Psoas muscle (tissue), 8 donors: ENCODE data around the gene ITPKA. TPM values are rescaled to one million over a fixed set of nuclear protein-coding genes. Genes with fewer than 3 reads are reported as not detected.

Experiments used
- ATAC-seq, 4 donors: fragments of 200-7000 bp; cut with Tn5 transposase; one replicate each; pipeline ENCODE4 v1.9.1; 2020; ENCODE audit warnings: moderate library complexity in 3 of 4, mild to moderate bottlenecking in 2 of 4
- DNase-seq, 2 donors: peaks; one replicate each; pipeline ENCODE4 v3.0.0-alpha.2; 2020
- H3K27ac ChIP-seq: fragments of 200-600 bp; one replicate; pipeline ENCODE4 v1.8.0; 2022
- H3K27me3 ChIP-seq, 3 donors: fragments of 200-600 bp in 1 of 3; one replicate each; pipeline versions ENCODE4 v1.6.1 to v1.8.0; 2013 to 2022; ENCODE audit warnings: low read length in 2 of 3, mild to moderate bottlenecking in 2 of 3, moderate library complexity in 1 of 3; ENCODE audit not compliant: insufficient read depth in 3 of 3
- H3K36me3 ChIP-seq, 2 donors: fragments of 200-600 bp in 1 of 2; one replicate each; pipeline versions ENCODE4 v1.6.1 to v1.8.0; 2013 to 2022; ENCODE audit warnings: low read depth in 1 of 2, mild to moderate bottlenecking in 1 of 2, moderate library complexity in 1 of 2; ENCODE audit not compliant: insufficient read depth in 1 of 2
- H3K4me1 ChIP-seq: fragments of 200-600 bp; one replicate; pipeline ENCODE4 v1.8.0; 2022
- H3K4me3 ChIP-seq: fragments of 200-600 bp; one replicate; pipeline ENCODE4 v1.8.0; 2022; ENCODE audit warnings: mild to moderate bottlenecking
- H3K9me3 ChIP-seq: fragments of 200-600 bp; one replicate; pipeline ENCODE4 v1.8.0; 2022
- WGBS, 3 donors: extraction: QIAGEN DNeasy Blood & Tissue Kit; methylation state at CpG; one replicate each; pipeline versions ENCODE4 v1.1.6 to v1.1.7; 2013; 5-methylcytosine and 5-hydroxymethylcytosine counted together
- intact Hi-C, 2 donors: fragments of 100-400 bp; cut with DNase I; formaldehyde crosslinking; loops; one replicate each; pipeline versions ENCODE4 v1.11.0 to v1.14.2; 2022
- polyA plus RNA-seq, 3 donors: library from polyadenylated mRNA; stranded (reverse); fragments of 200-250 nt; gene quantifications; one replicate each; pipeline ENCODE4 v1.2.3, GENCODE V29; 2013
- total RNA-seq, 4 donors: library from RNA; stranded (reverse); fragmentation: NEBNext Ultra II Directional in 2 of 4; extraction: Animal tissue kit (Norgen Biotek cat#: 25700) in 2 of 4; gene quantifications; one replicate each; pipeline versions ENCODE4 v1.2.1 to v1.2.4, GENCODE V29; 2021 to 2023
- TF ChIP-seq, protein P1 (sequence below): fragments of 200-600 bp; IDR thresholded peaks from one replicate; pipeline ENCODE4 v1.8.0; 2022; ENCODE audit warnings: antibody characterized with exemption
- donor health status: healthy with polysubstance abuse.
- donor health status: DM: no; HTN: no; CAD: no; lungs with moderate emphysema.
- donor health status: Bipolar disorder and iron deficiency.
- donor health status: healthy.
- donor health status: DM: yes; HTN: yes; CAD: no.
- donor health status: DM: no; HTN: no; CAD: no.
- donor health status: DM: no; HTN: no; CAD: no.
- donor health status: DM: yes; HTN: yes; CAD: no.

Gene ITPKA
- total and polyA plus RNA-seq, 7 donors: 0.04 to 1.7 (median 0.79) TPM; not detected in 1

- H3K4me1 ChIP-seq: no peaks in the 10 kb centered on the region
- no peak for DNase-seq
- H3K36me3 ChIP-seq: peaks cover 5 to 54% of the 10 kb centered on the region in 2 donors
- no peaks in the 10 kb centered on the region for H3K9me3 ChIP-seq
- H3K27ac ChIP-seq: no peak overlapping the region
- no peak overlapping the region for H3K4me3 ChIP-seq
- peaks cover 0 to 8% (median 3%) of the 10 kb centered on the region in 3 donors for H3K27me3 ChIP-seq
- intact Hi-C loops: no loop called here
- TF ChIP-seq, protein P1, sequence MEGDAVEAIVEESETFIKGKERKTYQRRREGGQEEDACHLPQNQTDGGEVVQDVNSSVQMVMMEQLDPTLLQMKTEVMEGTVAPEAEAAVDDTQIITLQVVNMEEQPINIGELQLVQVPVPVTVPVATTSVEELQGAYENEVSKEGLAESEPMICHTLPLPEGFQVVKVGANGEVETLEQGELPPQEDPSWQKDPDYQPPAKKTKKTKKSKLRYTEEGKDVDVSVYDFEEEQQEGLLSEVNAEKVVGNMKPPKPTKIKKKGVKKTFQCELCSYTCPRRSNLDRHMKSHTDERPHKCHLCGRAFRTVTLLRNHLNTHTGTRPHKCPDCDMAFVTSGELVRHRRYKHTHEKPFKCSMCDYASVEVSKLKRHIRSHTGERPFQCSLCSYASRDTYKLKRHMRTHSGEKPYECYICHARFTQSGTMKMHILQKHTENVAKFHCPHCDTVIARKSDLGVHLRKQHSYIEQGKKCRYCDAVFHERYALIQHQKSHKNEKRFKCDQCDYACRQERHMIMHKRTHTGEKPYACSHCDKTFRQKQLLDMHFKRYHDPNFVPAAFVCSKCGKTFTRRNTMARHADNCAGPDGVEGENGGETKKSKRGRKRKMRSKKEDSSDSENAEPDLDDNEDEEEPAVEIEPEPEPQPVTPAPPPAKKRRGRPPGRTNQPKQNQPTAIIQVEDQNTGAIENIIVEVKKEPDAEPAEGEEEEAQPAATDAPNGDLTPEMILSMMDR: no peak
- ATAC-seq: no peak
Measured at GRCh38 chr15:41483115-41483514, 10.6 kb upstream of the ITPKA start.

DNA sequence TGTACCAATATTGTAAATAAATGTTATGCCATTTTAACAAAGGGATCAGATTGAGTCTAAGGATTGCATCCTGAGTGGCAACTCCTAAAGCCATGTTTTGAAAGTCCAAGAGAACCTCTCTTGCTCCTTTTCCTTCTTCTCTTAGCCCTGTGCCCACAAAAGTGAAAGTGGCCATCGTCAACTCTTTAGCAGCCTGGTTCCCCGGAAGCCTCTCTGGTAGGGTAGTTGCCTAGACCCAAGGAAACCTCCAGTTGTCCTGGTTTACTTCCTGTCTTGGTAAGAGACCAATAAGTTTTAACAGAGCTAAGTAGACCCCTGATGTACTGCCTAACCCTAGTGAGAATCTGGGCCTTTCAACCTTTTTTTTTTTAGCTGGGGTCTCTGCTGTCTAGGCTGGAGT, 10.2 kb upstream of the ITPKA start:
- no peaks in the 10 kb centered on the region for H3K9me3 ChIP-seq
- TF ChIP-seq, protein P1: no peak
- DNase-seq (no peak), ATAC-seq (no peak)
- H3K4me3 ChIP-seq: no peak overlapping the region
- H3K36me3 ChIP-seq: peaks cover 5 to 50% of the 10 kb centered on the region in 2 donors
- WGBS, 3 donors: 91 to 97% (median 92%) methylated on average over 2 of the region's 2 CpGs
- intact Hi-C loops: no loop called here
- H3K4me1 ChIP-seq: no peaks in the 10 kb centered on the region
- peaks cover 0 to 12% (median 3%) of the 10 kb centered on the region in 3 donors for H3K27me3 ChIP-seq
- no peak overlapping the region for H3K27ac ChIP-seq

- H3K36me3 ChIP-seq: peaks cover 0 to 34% of the 10 kb centered on the region in 2 donors
- H3K4me1 ChIP-seq: no peaks in the 10 kb centered on the region
- TF ChIP-seq, protein P1: no peak
- no peak overlapping the region for H3K4me3 ChIP-seq
- ATAC-seq (peak in 1 of 4 donors; percentile 40), DNase-seq (no peak)
- no peak overlapping the region for H3K27ac ChIP-seq
- 54 to 60% (median 55%) methylated on average over 11 of the region's 11 CpGs for WGBS, 3 donors
- intact Hi-C loops: no loop called here
- H3K9me3 ChIP-seq: no peaks in the 10 kb centered on the region
- H3K27me3 ChIP-seq: peaks cover 0 to 26% (median 3%) of the 10 kb centered on the region in 3 donors
Measured at GRCh38 chr15:41484937-41485625, 8.6 kb upstream of the ITPKA start.

DNA sequence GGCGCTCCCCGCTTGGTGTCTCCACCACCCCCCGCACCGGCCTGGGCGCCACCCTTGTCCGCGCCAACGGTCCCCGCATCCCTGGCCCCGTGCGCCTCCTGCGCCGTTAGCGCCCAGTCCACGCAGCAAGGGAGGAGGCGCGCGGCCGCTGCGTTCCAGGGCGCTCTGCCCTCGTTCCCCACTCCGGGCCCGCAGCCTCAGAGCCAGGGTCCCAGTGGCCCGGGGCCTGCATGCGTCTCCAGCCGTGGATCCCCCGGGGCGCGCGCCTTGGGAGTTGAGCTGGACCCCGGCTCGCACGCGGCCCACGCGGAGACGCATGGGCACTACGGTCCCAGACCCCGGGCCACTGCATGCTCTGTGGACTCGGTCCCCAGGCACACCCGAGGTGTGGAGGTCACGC, 7.4 kb upstream of the ITPKA start:
- ATAC-seq: no peak

More for the DNA sequence above, 7.4 kb upstream of the ITPKA start:
- no peak for DNase-seq
- intact Hi-C loops: no loop called here
- 76 to 84% (median 81%) methylated on average over 39 to 43 of the region's 43 CpGs for WGBS, 3 donors
- H3K36me3 ChIP-seq: peaks cover 0 to 22% of the 10 kb centered on the region in 2 donors
- TF ChIP-seq, protein P1: no peak
- no peak overlapping the region for H3K4me3 ChIP-seq
- H3K9me3 ChIP-seq: no peaks in the 10 kb centered on the region
- H3K4me1 ChIP-seq: no peaks in the 10 kb centered on the region
- peaks cover 0 to 37% (median 7%) of the 10 kb centered on the region in 3 donors for H3K27me3 ChIP-seq
- H3K27ac ChIP-seq: no peak overlapping the region
